Right lung (tissue), 5 donors: ENCODE results near the gene RAB24. TPM values are rescaled to one million over a fixed set of nuclear protein-coding genes. Genes with fewer than 3 reads are reported as not detected.
"Not testable (repeated sequence)": the region's sequence is repeated elsewhere in the genome, so short reads cannot be mapped to it uniquely, and the experiment has no call there.

Experiments used
- DNase-seq, 2 donors: peaks; one replicate each; pipeline ENCODE4 v3.0.0-alpha.2; 2013
- polyA plus RNA-seq, 5 donors: library from polyadenylated mRNA; unstranded; fragments of 120-200 nt; gene quantifications; one replicate each; pipeline versions ENCODE4 v1.2.1 to v1.2.3, GENCODE V29; 2013; ENCODE audit warnings: inconsistent platforms in 1 of 5, low replicate concordance in 1 of 5; ENCODE audit not compliant: insufficient read length in 5 of 5, insufficient read depth in 1 of 5

RAB24 gene
- polyA plus RNA-seq, 5 donors = 21.0 to 44.5 (median 27.0) TPM

GRCh38 chr5:177297922-177298321, 5.6 kb downstream of the RAB24 start:
- DNase-seq = no peak

DNA sequence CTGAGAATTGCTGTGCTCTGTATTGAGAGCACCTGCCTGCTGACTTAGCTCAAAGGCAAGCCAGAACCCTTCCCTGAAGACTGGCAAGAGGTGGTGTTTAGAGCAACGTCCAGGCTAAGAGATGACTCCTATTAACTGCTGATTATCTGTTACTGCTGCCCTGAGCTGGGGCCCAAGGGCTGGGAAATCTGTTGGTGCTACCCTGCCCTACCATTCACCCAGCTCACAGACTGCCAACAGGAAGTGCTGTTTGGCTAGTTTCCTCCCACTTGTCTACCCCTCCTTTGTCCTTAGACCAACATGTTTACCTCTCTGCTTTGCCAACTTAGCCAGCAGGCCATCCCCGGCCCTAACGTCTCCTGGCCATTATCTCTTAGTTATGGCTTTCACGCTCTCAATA, 6.9 kb downstream of the RAB24 start:
- DNase-seq = no peak

- no peak for DNase-seq
Measured at GRCh38 chr5:177295924-177296323, 7.6 kb downstream of the RAB24 start.

DNA sequence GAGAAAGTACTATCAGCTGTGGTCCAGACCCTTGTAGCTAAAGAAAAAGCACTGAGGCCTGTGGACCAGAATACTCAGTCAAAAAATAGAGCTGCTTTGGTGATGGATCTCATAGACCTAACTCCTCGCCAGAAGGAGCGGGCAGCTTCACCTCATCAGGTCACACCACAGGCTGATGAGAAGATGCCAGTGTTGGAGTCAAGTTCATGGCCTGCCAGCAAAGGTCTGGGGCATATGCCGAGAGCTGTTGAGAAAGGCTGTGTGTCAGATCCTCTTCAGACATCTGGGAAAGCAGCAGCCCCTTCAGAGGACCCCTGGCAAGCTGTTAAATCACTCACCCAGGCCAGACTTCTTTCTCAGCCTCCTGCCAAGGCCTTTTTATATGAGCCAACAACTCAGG, 8.9 kb downstream of the RAB24 start:
- DNase-seq = no peak

DNA sequence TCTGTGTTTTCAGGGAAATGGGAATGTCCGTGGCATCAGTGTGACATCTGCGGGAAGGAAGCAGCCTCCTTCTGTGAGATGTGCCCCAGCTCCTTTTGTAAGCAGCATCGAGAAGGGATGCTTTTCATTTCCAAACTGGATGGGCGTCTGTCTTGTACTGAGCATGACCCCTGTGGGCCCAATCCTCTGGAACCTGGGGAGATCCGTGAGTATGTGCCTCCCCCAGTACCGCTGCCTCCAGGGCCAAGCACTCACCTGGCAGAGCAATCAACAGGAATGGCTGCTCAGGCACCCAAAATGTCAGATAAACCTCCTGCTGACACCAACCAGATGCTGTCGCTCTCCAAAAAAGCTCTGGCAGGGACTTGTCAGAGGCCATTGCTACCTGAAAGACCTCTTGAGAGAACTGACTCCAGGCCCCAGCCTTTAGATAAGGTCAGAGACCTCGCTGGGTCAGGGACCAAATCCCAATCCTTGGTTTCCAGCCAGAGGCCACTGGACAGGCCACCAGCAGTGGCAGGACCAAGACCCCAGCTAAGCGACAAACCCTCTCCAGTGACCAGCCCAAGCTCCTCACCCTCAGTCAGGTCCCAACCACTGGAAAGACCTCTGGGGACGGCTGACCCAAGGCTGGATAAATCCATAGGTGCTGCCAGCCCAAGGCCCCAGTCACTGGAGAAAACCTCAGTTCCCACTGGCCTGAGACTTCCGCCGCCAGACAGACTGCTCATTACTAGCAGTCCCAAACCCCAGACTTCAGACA, 9.5 kb downstream of the RAB24 start:
- DNase-seq = no peak

GRCh38 chr5:177291735-177292134, 11.8 kb downstream of the RAB24 start:
- no peak for DNase-seq

DNA sequence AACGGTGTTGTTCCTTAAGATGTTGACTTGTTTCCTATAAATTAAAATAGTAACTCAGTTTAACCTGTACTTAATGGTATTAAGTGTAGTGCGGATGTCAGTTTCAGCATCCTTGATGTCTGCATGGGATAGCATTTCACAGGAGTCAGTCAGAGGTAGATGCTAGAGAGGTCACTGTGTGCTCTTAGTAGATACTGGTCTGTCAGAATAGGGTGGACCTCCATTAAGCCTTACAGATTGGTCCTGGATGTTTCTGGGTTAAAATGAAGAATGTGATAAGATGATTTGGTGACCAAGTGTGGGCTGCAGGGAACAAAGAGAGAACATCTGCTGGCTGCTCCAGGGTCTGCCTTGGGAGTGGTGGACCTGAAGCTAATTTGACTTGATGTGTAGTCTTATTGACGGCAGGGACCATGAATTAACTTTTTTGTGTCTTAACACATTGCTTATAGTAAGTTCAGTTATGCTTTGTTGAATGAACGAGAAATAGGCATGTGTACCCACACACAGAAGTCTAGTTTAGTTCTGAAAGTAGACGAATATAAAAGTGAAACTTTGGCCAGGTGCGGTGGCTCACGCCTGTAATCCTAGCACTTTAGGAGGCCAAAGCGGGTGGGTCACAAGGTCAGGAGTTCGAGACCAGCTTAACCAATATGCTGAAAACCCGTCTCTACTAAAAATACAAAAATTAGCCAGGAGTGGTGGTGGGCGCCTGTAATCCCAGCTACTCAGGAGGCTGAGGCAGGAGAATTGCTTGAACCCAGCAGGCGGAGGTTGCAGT, 12.5 kb downstream of the RAB24 start:
- no peak for DNase-seq

GRCh38 chr5:177288191-177288590, 15.3 kb downstream of the RAB24 start:
- no peak for DNase-seq

DNA sequence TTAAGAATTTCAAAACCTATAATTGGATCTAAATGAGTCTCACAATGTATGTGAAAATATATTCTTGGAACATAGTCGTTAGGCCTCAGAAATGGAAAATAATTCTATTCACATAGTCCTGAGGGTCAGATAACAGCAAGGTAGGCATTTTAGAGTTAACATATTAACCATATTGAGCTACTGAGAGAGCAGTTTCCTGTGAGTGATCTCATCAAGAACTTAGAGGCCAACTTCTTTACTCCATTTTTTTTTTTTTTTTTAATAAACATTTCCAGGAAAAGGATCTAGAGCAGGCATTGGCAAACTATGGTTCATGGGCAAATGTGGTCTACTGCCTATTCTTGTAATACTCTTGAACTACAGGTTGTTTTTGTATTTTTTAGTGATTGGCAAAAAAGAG, 26.6 kb downstream of the RAB24 start:
- no peak for DNase-seq

- no peak for DNase-seq
Measured at GRCh38 chr5:177275883-177276282, 27.6 kb downstream of the RAB24 start.

GRCh38 chr5:177271113-177271512, 32.4 kb downstream of the RAB24 start:
- no peak for DNase-seq

- no peak for DNase-seq
Measured at GRCh38 chr5:177270653-177271052, 32.9 kb downstream of the RAB24 start.

DNA sequence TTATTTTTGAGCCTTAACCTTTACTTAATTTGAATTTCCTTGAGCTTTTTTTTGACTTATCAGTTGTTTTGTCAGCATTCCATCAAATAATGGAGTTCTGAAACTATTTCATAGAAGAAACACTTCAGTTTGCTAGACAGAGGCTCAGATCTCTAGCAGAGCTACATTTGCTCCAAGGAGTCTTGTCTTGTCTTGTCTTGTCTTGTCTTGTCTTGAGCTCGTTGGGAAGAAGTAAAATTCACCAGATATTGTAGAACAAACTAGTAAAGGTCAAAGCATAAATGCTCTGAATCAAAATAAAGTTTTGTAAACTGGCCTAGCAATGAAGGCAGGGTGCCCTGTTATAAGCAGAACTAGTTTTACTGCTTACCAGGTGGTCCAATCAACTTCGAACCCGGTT, 33.5 kb downstream of the RAB24 start:
- DNase-seq = no peak

- no peak for DNase-seq
Measured at GRCh38 chr5:177269232-177269895, 34.2 kb downstream of the RAB24 start.

DNA sequence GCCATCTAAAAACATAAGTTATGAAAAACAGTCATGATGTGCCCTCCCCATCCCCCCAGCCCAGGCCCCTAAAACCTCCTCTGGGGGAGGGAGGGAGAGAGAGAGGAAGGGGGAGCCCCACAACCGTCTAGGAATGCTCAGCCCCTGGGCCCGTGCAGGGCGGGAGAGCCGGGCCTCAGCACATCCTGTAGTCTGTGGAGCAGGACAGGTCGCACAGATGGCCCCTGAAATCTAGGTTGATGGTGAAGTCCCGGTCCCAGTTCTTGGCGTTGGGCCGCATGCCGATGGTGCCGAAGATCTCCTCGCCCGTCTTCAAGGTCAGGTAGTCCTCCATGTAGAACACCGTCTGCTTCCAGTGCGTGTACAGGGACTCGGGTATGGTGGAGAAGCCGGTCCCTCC, 38.1 kb downstream of the RAB24 start:
- no peak for DNase-seq

DNA sequence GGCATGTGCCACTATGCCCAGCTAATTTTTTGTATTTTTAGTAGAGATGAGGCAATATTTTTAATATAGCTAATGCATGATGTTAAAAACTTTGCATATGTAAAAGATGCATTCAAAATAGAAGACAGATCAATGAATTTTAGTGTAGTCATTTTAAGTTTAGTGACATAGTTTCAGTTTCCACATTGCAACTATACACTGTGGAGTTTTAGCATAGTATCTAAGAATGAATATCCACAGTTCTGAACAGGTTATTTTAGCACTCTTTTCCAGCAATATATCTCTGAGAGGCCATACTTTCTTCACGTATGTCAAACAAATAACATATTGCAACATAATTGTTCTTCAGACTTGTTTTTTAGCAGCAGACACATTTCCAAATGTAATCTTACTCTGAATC, 39.3 kb downstream of the RAB24 start:
- no peak for DNase-seq

DNA sequence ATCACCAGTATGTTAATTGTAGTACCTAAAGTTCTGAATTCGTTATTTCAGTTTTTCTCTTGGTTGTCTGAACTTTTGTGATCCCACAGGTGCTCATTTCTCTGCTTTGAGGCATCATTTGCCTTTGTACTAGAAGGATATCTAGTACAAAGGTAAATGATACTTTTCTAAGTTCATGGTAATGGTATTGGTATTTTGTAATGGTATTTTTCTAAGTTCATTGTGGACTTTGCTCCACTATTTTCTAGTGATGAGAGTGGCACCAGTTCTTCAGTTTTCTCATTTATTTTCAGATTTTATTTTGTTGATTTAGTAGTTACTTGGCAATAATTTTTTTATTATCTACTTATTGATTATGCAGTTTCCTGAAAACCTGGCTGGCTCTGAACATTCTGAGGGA, 42.0 kb downstream of the RAB24 start:
- DNase-seq = no peak

DNA sequence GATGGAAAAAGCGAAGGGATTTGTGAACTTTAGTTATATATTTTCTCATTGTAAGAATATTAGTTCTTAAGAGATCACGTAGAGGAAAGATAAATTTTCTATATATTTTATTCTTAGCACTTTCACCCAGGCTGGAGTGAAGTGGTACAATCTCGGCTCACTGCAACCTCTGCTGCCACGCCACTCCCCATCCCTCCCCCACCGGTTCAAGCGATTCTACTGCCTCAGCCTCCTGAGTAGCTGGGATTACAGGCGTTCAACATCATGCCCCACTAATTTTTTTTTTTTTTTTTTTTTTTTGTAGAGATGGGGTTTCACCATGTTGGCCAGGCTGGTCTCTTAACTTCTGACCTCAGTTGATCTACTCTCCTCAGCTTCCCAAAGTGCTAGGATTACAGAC, 42.6 kb downstream of the RAB24 start:
- no peak for DNase-seq

DNA sequence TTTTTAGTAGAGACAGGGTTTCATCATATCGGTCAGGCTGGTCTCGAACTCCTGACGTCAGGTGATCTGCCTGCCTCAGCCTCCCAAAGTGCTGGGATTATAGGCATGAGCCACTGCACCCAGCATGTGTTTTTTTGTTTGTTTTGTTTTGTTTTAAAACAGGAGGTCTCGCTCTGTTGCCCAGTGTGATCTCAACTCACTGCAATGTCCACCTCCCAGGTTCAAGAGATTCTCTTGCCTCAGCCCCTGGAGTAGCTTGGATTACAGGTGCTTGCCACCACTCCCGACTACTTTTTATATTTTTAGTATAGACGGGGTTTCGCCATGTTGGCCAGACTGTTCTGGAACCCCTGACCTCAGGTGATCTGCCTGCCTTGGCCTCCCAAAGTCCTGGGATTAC, 44.8 kb downstream of the RAB24 start:
- not testable (repeated sequence) for DNase-seq

GRCh38 chr5:177256296-177256695, 47.2 kb downstream of the RAB24 start:
- DNase-seq = no peak

DNA sequence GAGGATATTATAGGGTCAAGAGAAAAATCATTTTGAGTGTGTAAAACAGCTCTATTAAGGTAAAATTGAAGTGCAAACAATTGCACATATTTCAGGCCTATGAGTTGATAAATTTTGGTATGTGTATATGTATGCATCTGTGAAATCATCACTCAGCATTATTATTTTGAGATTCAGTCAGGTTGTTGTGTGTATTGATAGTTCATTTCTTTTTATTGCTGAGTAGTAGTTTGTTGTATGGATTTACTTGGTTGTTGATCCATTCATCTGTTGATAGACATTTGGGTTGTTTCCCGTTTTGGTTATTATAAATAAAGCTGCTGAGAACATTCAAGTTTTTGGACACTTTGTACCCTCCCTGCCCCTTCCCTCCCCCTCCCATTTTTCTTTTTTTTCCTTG, 50.3 kb downstream of the RAB24 start:
- DNase-seq = no peak
